HepG2 (cell line): ENCODE measurements around the gene TPST1. TPM values are rescaled to one million over a fixed set of nuclear protein-coding genes. Genes with fewer than 3 reads are reported as not detected.

ENCODE experiments used
- ARNT ChIP-seq: fragments of 450-650 bp; IDR thresholded peaks from 2 replicates; pipeline ENCODE4 v1.6.1; 2017
- ATF4 ChIP-seq, 2 experiments: fragments of 450-650 bp in 1 of 2; sonication (generic) in 1 of 2; formaldehyde crosslinking; IDR thresholded peaks; 2 replicates each; pipeline versions ENCODE4 v1.5.0 to v1.8.0; 2020 to 2022; ENCODE audit warnings: mild to moderate bottlenecking in 1 of 2, missing genetic modification reagents in 1 of 2
- ATRX ChIP-seq: sonication (generic); formaldehyde crosslinking; IDR thresholded peaks from 2 replicates; pipeline ENCODE4 v1.4.0; 2020; ENCODE audit warnings: missing genetic modification reagents, borderline replicate concordance
- BRD4 ChIP-seq: sonication (generic); formaldehyde crosslinking; IDR thresholded peaks from 2 replicates; pipeline ENCODE4 v1.4.0; 2020; ENCODE audit warnings: missing genetic modification reagents
- EZH2 ChIP-seq: conservative IDR thresholded peaks from 2 replicates; pipeline ENCODE4 v1.6.1; 2012; ENCODE audit warnings: mild to moderate bottlenecking, low read depth, low read length, moderate library complexity
- GATAD2A ChIP-seq: IDR thresholded peaks from 2 replicates; pipeline ENCODE4 v1.6.1; 2016
- HMGXB3 ChIP-seq: sonication (generic); formaldehyde crosslinking; IDR thresholded peaks from 2 replicates; pipeline ENCODE4 v1.4.0; 2020; ENCODE audit warnings: missing genetic modification reagents, borderline replicate concordance
- KAT2B ChIP-seq: fragments of 150-350 bp; IDR thresholded peaks from 2 replicates; pipeline ENCODE4 v1.6.1; 2014; ENCODE audit warnings: low read depth, low read length, borderline replicate concordance
- KDM5A ChIP-seq: fragments of 200-600 bp; sonication (generic); IDR thresholded peaks from 2 replicates; pipeline ENCODE4 v1.7.0; 2018; ENCODE audit warnings: antibody characterized with exemption, mild to moderate bottlenecking, low read length, borderline replicate concordance
- MED8 ChIP-seq: sonication (generic); formaldehyde crosslinking; IDR thresholded peaks from 2 replicates; pipeline ENCODE4 v1.8.1; 2023; ENCODE audit warnings: mild to moderate bottlenecking, missing genetic modification reagents; ENCODE audit not compliant: insufficient replicate concordance
- MTF2 ChIP-seq: sonication (generic); formaldehyde crosslinking; IDR thresholded peaks from 2 replicates; pipeline ENCODE4 v1.5.0; 2020; ENCODE audit warnings: missing genetic modification reagents, borderline replicate concordance
- NFATC3 ChIP-seq: sonication (generic); formaldehyde crosslinking; IDR thresholded peaks from 2 replicates; pipeline ENCODE4 v1.5.1; 2020; ENCODE audit warnings: mild to moderate bottlenecking, missing genetic modification reagents
- NFIC ChIP-seq: IDR thresholded peaks from 2 replicates; pipeline ENCODE4 v1.6.1; 2012; ENCODE audit warnings: mild to moderate bottlenecking, low read length, inconsistent platforms
- PATZ1 ChIP-seq: sonication (generic); formaldehyde crosslinking; IDR thresholded peaks from 2 replicates; pipeline ENCODE4 v1.4.0; 2020; ENCODE audit warnings: missing genetic modification reagents
- SALL1 ChIP-seq: sonication (generic); formaldehyde crosslinking; IDR thresholded peaks from 2 replicates; pipeline ENCODE4 v1.8.0; 2022; ENCODE audit warnings: mild to moderate bottlenecking, missing genetic modification reagents
- SMYD3 ChIP-seq: sonication (generic); formaldehyde crosslinking; IDR thresholded peaks from 2 replicates; pipeline ENCODE4 v1.8.1; 2023; ENCODE audit warnings: mild to moderate bottlenecking, missing genetic modification reagents
- SPEN ChIP-seq: sonication (generic); formaldehyde crosslinking; IDR thresholded peaks from 2 replicates; pipeline ENCODE4 v1.5.1; 2020; ENCODE audit warnings: low read depth, mild to moderate bottlenecking, missing genetic modification reagents
- ZFP36L1 ChIP-seq: sonication (generic); formaldehyde crosslinking; IDR thresholded peaks from 2 replicates; pipeline ENCODE4 v1.8.0; 2022; ENCODE audit warnings: mild to moderate bottlenecking, missing genetic modification reagents, moderate library complexity
- ZFP37 ChIP-seq: sonication (generic); formaldehyde crosslinking; IDR thresholded peaks from 2 replicates; pipeline ENCODE4 v1.4.0; 2020; ENCODE audit warnings: missing genetic modification reagents, borderline replicate concordance
- ZFX ChIP-seq: sonication (generic); formaldehyde crosslinking; IDR thresholded peaks from 2 replicates; pipeline ENCODE4 v1.4.0; 2020; ENCODE audit warnings: mild to moderate bottlenecking, low read depth, missing genetic modification reagents, moderate library complexity
- ZIK1 ChIP-seq: sonication (generic); formaldehyde crosslinking; IDR thresholded peaks from 2 replicates; pipeline ENCODE4 v1.5.0; 2020; ENCODE audit warnings: mild to moderate bottlenecking, low read depth, missing genetic modification reagents, borderline replicate concordance
- ZNF740 ChIP-seq: sonication (generic); formaldehyde crosslinking; IDR thresholded peaks from 2 replicates; pipeline ENCODE4 v1.4.0; 2020; ENCODE audit warnings: missing genetic modification reagents
- ZSCAN30 ChIP-seq: sonication (generic); formaldehyde crosslinking; IDR thresholded peaks from 2 replicates; pipeline ENCODE4 v1.5.0; 2020; ENCODE audit warnings: mild to moderate bottlenecking, missing genetic modification reagents
- polyA plus RNA-seq, 8 experiments: library from polyadenylated mRNA; depleted of rRNA in 3 of 8; stranded (reverse) in 7 of 8; unstranded in 1 of 8; fragments of >200 nt; fragmentation: Illumina TruSeq in 4 of 8; extraction: Trizol in 4 of 8; gene quantifications; 2 replicates each; pipeline versions ENCODE4 v1.2.1 to v1.2.3, GENCODE V29; 2011 to 2016; ENCODE audit warnings: low read depth in 4 of 8, missing spikeins in 1 of 8, mixed read lengths in 1 of 8; ENCODE audit not compliant: insufficient read depth in 1 of 8
- total RNA-seq, 5 experiments: library from RNA; depleted of rRNA; stranded (reverse); fragments of >200 nt; fragmentation: Illumina TruSeq; extraction: Trizol; gene quantifications; 2 replicates each; pipeline ENCODE4 v1.2.3, GENCODE V29; 2016; ENCODE audit warnings: low read depth in 1 of 5

The TPST1 gene
- total and polyA plus RNA-seq, 2 of the 13 experiments (the other 11 are each of a cell fraction or from before 2014, with no cell fraction given), result 24.3 to 34.1 TPM

- TF ChIP-seq GATAD2A (peak; percentile 89), ARNT (no peak), ATRX (CRISPR knock-in tag) (no peak), ZFP36L1 (CRISPR knock-in tag) (no peak), ATF4 (CRISPR knock-in tag; IDR thresholded peaks at IDR 0.05) (no peak; a peak in 1 of 4 replicates), ZFP37 (no peak), SALL1 (CRISPR knock-in tag) (peak; percentile 96), KDM5A (no peak), NFATC3 (no peak), ZNF740 (no peak), SPEN (CRISPR knock-in tag) (peak; percentile 67; the same call in 1 of the 2 replicates), ZIK1 (CRISPR knock-in tag) (no peak), KAT2B (no peak), NFIC (peak; percentile 59; the same call in 1 of the 2 replicates), PATZ1 (CRISPR knock-in tag) (no peak), BRD4 (CRISPR knock-in tag) (no peak), MED8 (CRISPR knock-in tag) (no peak), MTF2 (no peak), HMGXB3 (CRISPR knock-in tag) (peak; percentile 49; the same call in 1 of the 2 replicates), ZSCAN30 (CRISPR knock-in tag) (no peak), SMYD3 (0 out of 2 replicates have a peak, but pooled peaks have one; percentile 17), EZH2 (no peak), ZFX (CRISPR knock-in tag) (peak; percentile 17; the same call in 1 of the 2 replicates)
Observed at GRCh38 chr7:66307591-66308215, 102.6 kb downstream of the TPST1 start (continued).
